HG03159 (cell line): ENCODE data around the gene DDX23.

Source experiments
- ATAC-seq: cut with Tn5 transposase; IDR thresholded peaks from one replicate; pipeline ENCODE4 v1.9.1; 2021; ENCODE audit warnings: mild to moderate bottlenecking, moderate library complexity; ENCODE audit not compliant: unreplicated experiment

Gene DDX23

GRCh38 chr12:48824905-48825304, 27.1 kb downstream of the DDX23 start:
- no peak for ATAC-seq

- ATAC-seq = no peak
These were observed 27.9 kb downstream of the DDX23 start for GRCh38 chr12:48824112-48824511.

- ATAC-seq = no peak
These were observed 28.7 kb downstream of the DDX23 start for GRCh38 chr12:48823281-48823680.

- ATAC-seq = no peak
These were observed 29.3 kb downstream of the DDX23 start for GRCh38 chr12:48822711-48823110.

- no peak for ATAC-seq
These were observed 29.8 kb downstream of the DDX23 start for GRCh38 chr12:48822139-48822538.

GRCh38 chr12:48819986-48820725, 31.8 kb downstream of the DDX23 start:
- no peak for ATAC-seq

- no peak for ATAC-seq
These were observed 33.0 kb downstream of the DDX23 start for GRCh38 chr12:48818831-48819590.

GRCh38 chr12:48817873-48818830, 33.8 kb downstream of the DDX23 start, which contains the start of gene CACNB3:
TSS of gene CACNB3 (plus strand) at chr12:48818496. CDS start at chr12:48818930, 434 bp downstream.
- no peak for ATAC-seq

GRCh38 chr12:48816143-48816854, 35.7 kb downstream of the DDX23 start:
- ATAC-seq = no peak

- peak; percentile 31 for ATAC-seq
These were observed 36.5 kb downstream of the DDX23 start for GRCh38 chr12:48815126-48816110.

- peak; percentile 77 for ATAC-seq
These were observed 37.5 kb downstream of the DDX23 start for GRCh38 chr12:48814262-48815125.

GRCh38 chr12:48813465-48814261, 38.3 kb downstream of the DDX23 start:
- no peak for ATAC-seq

- no peak for ATAC-seq
These were observed 39.6 kb downstream of the DDX23 start for GRCh38 chr12:48812389-48812788.

- ATAC-seq = no peak
These were observed 40.4 kb downstream of the DDX23 start for GRCh38 chr12:48811437-48812090.

GRCh38 chr12:48810903-48811431, 41.0 kb downstream of the DDX23 start:
- no peak for ATAC-seq

GRCh38 chr12:48807981-48808380, 44.0 kb downstream of the DDX23 start:
- ATAC-seq = no peak

- no peak for ATAC-seq
These were observed 48.3 kb downstream of the DDX23 start for GRCh38 chr12:48803675-48804074.
